HepG2 (cell line): ENCODE data around the gene METTL1. TPM values are rescaled to one million over a fixed set of nuclear protein-coding genes. Genes with fewer than 3 reads are reported as not detected.

ENCODE experiments used
- AGO1 ChIP-seq: fragments of 200-400 bp; formaldehyde crosslinking; IDR thresholded peaks from 2 replicates; pipeline ENCODE4 v1.6.1; 2017; ENCODE audit warnings: mild to moderate bottlenecking, low read depth, low read length, moderate library complexity; ENCODE audit not compliant: poor library complexity, severe bottlenecking
- AGO2 ChIP-seq: fragments of 200-400 bp; formaldehyde crosslinking; optimal IDR thresholded peaks from 2 replicates; pipeline ENCODE3; 2017; ENCODE audit warnings: mild to moderate bottlenecking, low read depth, low read length, moderate library complexity
- TFDP1 ChIP-seq: IDR thresholded peaks from 2 replicates; pipeline ENCODE4 v1.6.1; 2016; ENCODE audit warnings: missing compliant biosample characterization, missing genetic modification reagents, borderline replicate concordance
- ZNF326 ChIP-seq: sonication (generic); formaldehyde crosslinking; IDR thresholded peaks from 2 replicates; pipeline ENCODE4 v1.4.0; 2020; ENCODE audit warnings: missing genetic modification reagents, borderline replicate concordance
- polyA plus RNA-seq, 8 experiments: library from polyadenylated mRNA; depleted of rRNA in 3 of 8; stranded (reverse) in 7 of 8; unstranded in 1 of 8; fragments of >200 nt; fragmentation: Illumina TruSeq in 4 of 8; extraction: Trizol in 4 of 8; gene quantifications; 2 replicates each; pipeline versions ENCODE4 v1.2.1 to v1.2.3, GENCODE V29; 2011 to 2016; ENCODE audit warnings: low read depth in 4 of 8, missing spikeins in 1 of 8, mixed read lengths in 1 of 8; ENCODE audit not compliant: insufficient read depth in 1 of 8
- total RNA-seq, 5 experiments: library from RNA; depleted of rRNA; stranded (reverse); fragments of >200 nt; fragmentation: Illumina TruSeq; extraction: Trizol; gene quantifications; 2 replicates each; pipeline ENCODE4 v1.2.3, GENCODE V29; 2016; ENCODE audit warnings: low read depth in 1 of 5
- TF ChIP-seq, protein P1 (sequence below): sonication (generic); formaldehyde crosslinking; IDR thresholded peaks from one replicate; pipeline ENCODE4 v1.5.1; 2020; ENCODE audit warnings: mild to moderate bottlenecking, missing genetic modification reagents; ENCODE audit errors: not compliant biosample characterization

METTL1 gene
- total and polyA plus RNA-seq, 2 of the 13 experiments (the other 11 are each of a cell fraction or from before 2014, with no cell fraction given), result 34.7 to 36.9 TPM

GRCh38 chr12:57765698-57766463, 6.0 kb downstream of the METTL1 start (continued):
- TF ChIP-seq, protein P1, sequence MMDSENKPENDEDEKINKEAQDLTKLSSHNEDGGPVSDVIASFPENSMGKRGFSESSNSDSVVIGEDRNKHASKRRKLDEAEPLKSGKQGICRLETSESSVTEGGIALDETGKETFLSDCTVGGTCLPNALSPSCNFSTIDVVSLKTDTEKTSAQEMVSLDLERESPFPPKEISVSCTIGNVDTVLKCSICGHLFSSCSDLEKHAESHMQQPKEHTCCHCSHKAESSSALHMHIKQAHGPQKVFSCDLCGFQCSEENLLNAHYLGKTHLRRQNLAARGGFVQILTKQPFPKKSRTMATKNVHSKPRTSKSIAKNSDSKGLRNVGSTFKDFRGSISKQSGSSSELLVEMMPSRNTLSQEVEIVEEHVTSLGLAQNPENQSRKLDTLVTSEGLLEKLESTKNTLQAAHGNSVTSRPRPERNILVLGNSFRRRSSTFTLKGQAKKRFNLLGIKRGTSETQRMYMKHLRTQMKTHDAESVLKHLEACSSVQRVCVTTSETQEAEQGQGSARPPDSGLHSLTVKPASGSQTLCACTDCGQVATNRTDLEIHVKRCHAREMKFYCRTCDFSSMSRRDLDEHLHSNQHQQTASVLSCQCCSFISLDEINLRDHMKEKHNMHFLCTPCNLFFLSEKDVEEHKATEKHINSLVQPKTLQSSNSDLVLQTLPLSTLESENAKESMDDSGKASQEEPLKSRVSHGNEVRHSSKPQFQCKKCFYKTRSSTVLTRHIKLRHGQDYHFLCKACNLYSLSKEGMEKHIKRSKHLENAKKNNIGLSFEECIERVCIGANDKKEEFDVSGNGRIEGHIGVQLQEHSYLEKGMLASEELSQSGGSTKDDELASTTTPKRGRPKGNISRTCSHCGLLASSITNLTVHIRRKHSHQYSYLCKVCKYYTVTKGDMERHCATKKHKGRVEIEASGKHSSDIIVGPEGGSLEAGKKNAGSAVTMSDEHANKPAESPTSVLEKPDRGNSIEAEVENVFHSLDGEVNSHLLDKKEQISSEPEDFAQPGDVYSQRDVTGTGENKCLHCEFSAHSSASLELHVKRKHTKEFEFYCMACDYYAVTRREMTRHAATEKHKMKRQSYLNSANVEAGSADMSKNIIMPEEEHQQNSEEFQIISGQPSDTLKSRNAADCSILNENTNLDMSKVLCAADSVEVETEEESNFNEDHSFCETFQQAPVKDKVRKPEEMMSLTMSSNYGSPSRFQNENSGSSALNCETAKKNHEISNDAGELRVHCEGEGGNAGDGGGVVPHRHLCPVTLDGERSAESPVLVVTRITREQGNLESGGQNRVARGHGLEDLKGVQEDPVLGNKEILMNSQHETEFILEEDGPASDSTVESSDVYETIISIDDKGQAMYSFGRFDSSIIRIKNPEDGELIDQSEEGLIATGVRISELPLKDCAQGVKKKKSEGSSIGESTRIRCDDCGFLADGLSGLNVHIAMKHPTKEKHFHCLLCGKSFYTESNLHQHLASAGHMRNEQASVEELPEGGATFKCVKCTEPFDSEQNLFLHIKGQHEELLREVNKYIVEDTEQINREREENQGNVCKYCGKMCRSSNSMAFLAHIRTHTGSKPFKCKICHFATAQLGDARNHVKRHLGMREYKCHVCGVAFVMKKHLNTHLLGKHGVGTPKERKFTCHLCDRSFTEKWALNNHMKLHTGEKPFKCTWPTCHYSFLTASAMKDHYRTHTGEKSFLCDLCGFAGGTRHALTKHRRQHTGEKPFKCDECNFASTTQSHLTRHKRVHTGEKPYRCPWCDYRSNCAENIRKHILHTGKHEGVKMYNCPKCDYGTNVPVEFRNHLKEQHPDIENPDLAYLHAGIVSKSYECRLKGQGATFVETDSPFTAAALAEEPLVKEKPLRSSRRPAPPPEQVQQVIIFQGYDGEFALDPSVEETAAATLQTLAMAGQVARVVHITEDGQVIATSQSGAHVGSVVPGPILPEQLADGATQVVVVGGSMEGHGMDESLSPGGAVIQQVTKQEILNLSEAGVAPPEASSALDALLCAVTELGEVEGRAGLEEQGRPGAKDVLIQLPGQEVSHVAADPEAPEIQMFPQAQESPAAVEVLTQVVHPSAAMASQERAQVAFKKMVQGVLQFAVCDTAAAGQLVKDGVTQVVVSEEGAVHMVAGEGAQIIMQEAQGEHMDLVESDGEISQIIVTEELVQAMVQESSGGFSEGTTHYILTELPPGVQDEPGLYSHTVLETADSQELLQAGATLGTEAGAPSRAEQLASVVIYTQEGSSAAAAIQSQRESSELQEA (CRISPR knock-in tag), result peak; percentile 63
- no peak for TF ChIP-seq TFDP1 (CRISPR knock-in tag)
- peak; percentile 54; the same call in 1 of the 2 replicates for TF ChIP-seq ZNF326
- peak; percentile 90 for TF ChIP-seq AGO2
- peak; percentile 95 for TF ChIP-seq AGO1
